ENCODE measurements around the gene EPB41L3.
"Not testable (repeated sequence)": the region's sequence is repeated elsewhere in the genome, so short reads cannot be mapped to it uniquely, and the experiment has no call there.

The EPB41L3 gene

DNA sequence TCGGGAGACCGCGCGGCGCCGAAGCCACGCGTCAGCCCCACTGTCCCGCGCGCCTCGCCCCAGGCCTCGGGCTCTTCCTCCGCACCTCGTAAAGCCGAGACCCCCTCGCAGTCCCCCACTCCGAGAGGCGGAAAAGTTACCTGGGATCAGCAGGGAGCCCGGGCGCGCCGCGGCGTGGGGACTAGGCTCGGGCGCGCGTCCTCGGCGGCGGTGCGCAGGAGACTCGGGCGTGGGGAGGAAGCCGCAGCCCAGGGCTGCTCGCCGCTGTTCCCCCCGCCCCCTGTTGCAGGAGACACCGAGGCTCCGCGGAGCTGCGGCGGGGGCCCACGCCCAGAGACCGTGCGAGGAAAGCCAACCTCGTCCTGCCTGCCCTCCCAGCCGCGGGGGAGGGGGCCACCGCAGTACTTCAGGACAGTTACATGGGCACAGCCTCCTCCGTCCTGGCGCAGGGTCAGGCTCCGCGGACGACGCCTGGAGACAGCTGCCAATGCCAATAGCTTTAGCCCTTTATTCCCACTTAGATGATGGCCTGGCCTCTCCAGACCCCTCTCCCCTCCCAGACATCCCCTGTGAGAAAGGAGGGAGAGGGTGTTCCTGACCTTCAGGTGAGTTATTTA, at the start of gene EPB41L3:
EPB41L3 (minus strand) TSS at position 225 of the 617 bp plus-strand sequence. CDS start 54,814 bp downstream, outside the sequence.
- no peak for DNase-seq

- DNase-seq, result no peak
Measured at GRCh38 chr18:5588529-5588928, 44.7 kb upstream of the EPB41L3 start.

GRCh38 chr18:5585653-5586052, 41.9 kb upstream of the EPB41L3 start:
- no peak for DNase-seq

- DNase-seq, result no peak
Measured at GRCh38 chr18:5584746-5585417, 41.1 kb upstream of the EPB41L3 start.

GRCh38 chr18:5582849-5583681, 39.3 kb upstream of the EPB41L3 start:
- no peak for DNase-seq

DNA sequence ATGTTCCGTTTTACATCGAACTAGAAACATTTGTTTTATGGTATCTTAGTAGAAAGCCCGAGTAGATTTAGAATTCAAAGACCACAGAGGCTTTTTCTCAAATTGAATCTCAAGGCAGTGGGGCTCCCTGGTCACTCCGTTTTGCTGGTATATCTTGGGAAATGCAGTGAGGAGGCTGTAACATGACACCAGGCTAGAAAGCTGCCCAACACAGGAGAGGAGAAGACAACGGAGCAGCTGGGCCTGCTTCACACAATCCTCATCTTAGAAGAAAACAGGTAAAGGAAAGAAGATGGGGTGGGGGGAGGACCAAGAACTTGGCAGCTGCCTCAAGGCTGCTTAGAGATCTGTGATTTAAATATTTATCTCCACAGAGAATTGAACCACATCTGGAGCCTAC, 38.3 kb upstream of the EPB41L3 start:
- DNase-seq, result no peak

DNA sequence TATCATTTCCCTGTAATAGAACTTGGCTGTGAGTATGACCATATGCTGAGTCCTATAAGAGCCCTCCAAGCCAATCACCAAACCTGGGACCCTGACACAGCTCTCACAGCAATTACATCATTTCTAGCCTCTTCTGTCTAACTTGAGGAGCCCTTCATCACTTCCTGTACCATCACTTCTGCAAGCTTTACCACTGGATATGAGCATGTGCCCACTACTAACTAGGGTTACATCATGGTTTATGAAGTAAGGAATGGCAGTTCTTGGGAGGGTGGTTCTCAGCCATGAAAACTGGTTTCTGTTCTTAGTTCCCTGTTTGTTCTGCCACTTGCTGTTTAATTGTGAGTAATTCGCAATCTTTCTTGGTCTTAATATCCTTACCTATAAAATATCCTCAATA, 31.0 kb upstream of the EPB41L3 start:
- DNase-seq, result no peak

DNA sequence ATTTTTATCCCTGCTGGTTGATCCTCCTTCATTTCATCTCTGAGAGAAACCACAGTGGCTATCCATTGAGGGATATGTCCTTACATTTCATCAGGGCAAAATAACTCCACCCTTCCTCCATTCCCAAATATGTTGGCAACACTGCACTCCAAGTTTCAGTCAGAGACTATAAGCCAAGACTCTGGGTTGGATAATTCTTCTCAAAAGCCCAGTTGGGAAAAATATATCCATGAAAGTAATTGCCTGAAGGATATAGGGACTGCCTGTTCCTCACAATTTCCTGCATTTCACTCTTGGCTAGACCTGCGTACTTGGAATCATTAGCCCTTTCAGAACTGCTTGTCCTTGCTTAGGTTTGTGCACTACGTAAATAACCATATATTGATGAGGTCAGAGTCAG, 27.9 kb upstream of the EPB41L3 start:
- DNase-seq, result no peak

- DNase-seq, result not testable (repeated sequence)
Measured at GRCh38 chr18:5570613-5571012, 26.8 kb upstream of the EPB41L3 start.

DNA sequence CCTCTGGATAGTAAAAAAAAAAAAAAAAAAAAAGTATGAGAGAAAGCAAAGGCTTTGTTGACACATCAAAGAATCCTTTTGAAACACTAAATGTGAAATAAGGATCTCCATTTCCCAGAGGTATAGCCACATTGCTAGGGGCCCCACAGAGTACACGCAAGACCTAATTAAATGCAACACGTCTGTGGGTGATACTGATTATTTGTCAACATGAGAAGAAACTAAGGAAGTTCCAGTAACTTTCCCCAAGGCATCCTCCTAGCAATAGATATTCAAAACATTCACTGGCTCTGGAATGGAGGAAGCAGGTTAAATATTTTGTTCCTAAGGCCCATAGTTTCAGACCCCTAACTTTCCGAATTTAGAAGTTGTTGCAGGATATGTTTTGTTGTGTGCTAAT, 24.6 kb upstream of the EPB41L3 start:
- DNase-seq, result no peak

DNA sequence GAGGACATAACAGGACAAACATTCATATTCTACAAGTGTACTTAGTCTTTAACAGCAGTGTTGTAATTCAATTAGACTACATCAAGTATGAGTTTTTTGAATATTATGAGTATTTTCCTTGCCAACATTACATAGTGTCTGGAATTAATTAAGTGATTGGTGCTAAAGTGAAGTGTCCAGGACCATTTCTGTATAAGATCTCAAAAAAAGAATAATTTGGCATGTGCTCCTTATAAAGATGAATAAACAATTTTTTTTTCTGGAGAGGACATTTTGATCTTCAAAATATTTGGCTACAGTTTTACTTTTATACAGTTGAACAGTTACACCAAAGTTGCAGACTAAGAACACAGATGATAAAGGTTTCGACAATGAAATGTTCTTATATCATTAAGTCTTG, 15.1 kb upstream of the EPB41L3 start:
- no peak for DNase-seq

- DNase-seq, result no peak
Measured at GRCh38 chr18:5556310-5556974, 12.6 kb upstream of the EPB41L3 start.

DNA sequence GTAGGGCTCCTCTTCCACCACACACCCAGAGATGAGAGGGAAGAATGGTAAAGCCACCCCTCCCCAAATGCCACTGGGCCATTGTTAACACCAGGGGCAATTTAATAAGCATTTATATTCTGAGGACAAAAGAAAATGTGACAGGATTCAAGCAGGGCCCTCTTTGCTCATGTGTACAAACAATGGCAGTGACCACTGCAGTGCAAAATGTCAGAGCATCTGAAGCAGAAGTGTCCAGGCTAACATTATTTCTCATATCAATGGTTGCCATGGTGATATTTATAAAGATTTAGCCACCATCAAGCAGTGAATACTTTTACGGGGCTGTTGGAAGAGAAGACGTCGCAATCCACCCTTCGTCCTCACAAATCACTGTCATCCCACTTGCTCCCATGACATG, 10.8 kb upstream of the EPB41L3 start:
- DNase-seq, result no peak

GRCh38 chr18:5546660-5547059, 2.9 kb upstream of the EPB41L3 start:
- no peak for DNase-seq

DNA sequence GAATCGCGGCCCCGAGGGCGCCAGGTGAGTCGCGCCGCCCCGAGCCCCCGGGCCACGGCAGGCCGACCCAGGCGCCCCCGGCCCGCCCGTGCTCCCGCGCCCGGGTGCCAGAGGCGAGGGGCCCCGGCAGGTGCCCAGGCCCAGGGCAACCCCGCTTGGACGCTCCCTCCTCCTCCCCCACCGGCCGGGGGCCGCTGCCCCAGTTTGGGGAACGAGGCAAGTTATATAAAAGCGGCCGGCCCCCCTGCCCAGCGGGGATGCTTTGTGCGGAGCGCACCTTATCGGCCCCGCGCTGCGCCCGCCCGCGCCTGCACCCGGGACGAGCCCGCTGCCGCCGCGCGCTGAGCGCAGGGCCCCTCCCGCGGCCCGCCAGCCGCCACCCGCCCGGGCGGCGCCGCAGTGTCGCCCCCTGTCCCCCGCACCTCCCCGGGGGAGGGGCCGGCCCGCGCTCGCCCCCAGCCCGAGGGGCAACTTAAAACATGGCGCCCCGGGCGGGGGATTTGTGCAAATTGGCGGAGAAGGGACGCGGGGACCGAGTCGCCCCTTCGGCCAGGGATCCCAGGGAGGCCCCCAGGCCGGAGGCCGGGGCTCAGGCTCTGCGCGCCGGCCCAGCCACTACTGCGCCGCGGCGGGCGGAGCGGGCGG, 639 bp downstream of the EPB41L3 start:
- no peak for DNase-seq

GRCh38 chr18:5542515-5543035, 1.2 kb downstream of the EPB41L3 start:
- DNase-seq, result no peak

GRCh38 chr18:5541644-5542043, 2.2 kb downstream of the EPB41L3 start:
- no peak for DNase-seq

- no peak for DNase-seq
Measured at GRCh38 chr18:5539391-5539790, 4.4 kb downstream of the EPB41L3 start.

DNA sequence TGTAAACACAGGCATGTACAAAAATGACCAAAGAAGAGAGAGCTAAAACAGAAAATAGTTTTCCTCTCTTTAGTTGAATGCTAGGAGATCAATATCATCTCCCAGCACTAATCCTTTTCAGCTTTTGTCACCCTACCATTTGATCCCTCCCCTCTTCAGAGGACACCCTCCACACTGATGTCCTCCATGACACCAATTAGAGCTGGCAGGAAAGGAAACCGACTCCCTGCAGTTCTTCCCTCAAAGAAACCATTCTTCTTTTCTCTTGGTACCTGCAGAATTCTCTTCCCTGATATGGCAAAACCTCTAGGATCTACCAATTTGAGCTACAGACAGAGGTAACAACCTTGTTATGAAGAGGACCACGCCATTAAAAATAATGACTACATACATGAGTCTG, 5.3 kb downstream of the EPB41L3 start:
- DNase-seq, result no peak

GRCh38 chr18:5537860-5538259, 5.9 kb downstream of the EPB41L3 start:
- DNase-seq, result no peak

DNA sequence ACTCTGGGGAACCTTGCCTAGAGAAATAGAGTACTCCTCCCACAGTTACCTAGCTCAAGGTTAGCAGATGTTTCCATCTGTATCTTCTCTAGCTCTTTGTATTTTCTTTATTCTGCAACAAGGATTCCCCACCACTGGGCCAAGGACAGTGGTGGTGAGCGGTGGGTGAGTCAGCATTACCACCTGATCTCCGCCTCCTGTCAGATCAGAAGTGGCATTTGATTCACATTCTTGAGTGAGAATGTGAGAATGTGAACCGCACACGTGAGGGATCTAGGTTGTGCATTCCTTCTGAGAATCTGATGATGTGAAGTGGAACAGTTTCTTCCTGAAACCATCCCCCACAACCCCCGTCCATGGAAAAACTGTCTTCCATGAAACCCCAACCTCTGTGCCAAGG, 9.0 kb downstream of the EPB41L3 start:
- no peak for DNase-seq

DNA sequence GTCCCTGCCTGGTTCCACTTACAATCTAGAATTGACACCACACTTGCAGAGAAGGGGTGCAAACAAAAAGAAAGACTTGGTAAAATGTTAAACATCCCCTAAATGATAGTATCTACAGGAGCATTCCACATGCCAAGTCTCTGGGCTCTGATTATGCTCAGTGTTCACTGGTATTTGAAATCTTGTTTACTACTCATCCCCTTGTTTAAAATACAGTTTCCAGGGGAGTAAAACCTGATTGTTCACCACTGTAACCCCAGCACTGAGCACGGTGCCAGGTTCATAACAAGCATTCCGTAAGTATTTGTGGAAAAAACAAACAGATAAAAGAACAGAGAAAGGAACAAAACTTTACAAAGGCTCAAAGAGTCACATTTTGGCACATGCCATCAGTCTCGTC, 11.7 kb downstream of the EPB41L3 start:
- no peak for DNase-seq

All from activated CD4-positive, alpha-beta T cell treated with anti-CD3 and anti-CD28 coated beads, Interleukin-2, amount 50 U/mL, for 1 hour (primary cell).